GM12801 (cell line): Measurements from ENCODE around the gene LKAAEAR1.

ENCODE experiments used
- CTCF ChIP-seq: IDR thresholded peaks from one replicate; pipeline ENCODE4 v1.5.1; 2011; ENCODE audit warnings: control low read depth; ENCODE audit not compliant: insufficient read length; ENCODE audit errors: extremely low read depth

The LKAAEAR1 gene, protein sequence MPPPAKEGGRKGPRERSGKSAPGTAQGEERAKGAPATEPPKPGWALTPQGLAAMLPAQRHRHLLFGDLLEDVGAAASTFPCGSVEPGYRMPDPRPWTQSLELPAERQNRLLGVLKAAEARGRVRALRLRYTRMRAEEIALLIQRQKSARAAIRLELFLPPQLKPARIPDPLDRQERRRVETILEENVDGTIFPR

GRCh38 chr20:64083804-64084684 lies at the start of gene LKAAEAR1:
TSS of gene LKAAEAR1 (minus strand) at chr20:64084398. CDS start at chr20:64084219, 179 bp downstream.
- no peak for TF ChIP-seq CTCF

DNA sequence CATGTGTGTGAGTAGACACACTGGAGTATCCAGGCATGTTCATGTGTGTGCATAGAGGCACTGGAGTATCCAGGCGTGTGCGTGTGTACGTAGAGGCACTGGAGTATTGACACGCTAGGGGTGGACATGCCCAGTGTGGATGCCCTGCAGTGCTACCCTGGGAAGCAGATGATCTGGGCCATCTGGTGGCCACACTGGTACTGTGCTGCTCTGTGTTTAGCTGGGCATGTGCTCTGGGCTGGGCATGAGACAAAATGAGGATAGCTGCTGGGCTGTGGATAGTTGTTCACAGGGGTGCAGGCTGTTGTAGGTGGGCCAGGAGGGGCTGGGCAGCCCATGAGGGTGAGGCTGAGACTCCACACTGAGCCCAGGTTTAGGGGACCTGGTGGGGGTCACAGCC lies 47.2 kb upstream of the LKAAEAR1 start:
- no peak for TF ChIP-seq CTCF

GRCh38 chr20:64130876-64131275 lies 46.7 kb upstream of the LKAAEAR1 start:
- TF ChIP-seq CTCF, result no peak

- no peak for TF ChIP-seq CTCF
These were observed 46.1 kb upstream of the LKAAEAR1 start for GRCh38 chr20:64130271-64130670.

DNA sequence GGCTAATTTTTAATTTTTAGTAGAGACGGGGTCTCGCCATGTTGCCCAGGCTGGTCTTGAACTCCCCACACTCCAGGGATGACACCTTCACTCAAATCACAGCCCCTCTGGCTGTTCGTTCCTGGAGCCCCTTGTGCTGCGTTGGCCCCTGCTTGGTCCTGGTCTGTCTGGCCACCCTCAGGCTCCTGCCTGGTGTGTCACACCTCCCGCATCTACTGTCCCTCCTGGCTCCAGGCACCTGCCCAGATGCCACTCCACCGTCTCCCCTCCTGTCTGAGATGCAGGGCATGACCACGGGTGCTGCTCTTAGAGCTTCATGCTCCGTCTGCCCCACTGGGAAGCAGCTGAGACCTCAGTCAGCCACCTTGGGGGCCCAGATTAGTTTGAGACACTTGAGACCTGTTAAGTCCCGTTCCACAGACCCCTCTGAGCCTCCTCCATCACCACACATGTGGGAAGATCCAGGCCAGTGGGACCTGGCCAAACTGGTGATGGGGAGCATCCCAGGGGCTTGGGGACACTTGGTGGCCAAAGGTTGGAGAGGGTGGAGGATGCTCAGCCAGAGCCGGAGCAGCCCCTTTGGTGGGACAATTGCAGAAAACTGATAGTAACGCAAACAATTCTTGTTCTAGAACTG lies 45.1 kb upstream of the LKAAEAR1 start:
- TF ChIP-seq CTCF, result no peak

DNA sequence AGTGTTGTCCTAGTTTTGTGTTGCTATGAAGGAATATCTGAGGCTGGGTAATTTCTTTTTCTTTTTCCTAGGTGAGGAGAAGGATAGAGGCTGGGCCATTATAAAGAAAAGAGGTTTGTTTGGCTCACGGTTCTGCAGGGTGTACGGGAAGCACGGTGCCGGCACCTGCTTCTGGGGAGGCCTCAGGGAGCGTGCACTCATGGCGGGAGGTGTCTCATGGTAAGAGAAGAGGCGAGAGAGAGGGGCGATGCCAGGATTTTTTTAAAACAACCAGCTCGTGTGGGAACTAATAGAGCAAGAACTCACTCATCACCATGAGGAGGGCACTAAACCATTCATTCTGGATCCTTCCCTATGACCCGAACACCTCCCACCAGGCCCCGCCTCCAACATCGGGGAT lies 37.4 kb upstream of the LKAAEAR1 start:
- no peak for TF ChIP-seq CTCF

- TF ChIP-seq CTCF, result no peak
These were observed 35.6 kb upstream of the LKAAEAR1 start for GRCh38 chr20:64119681-64120341.
